ENCODE data around the gene SCIN.
"Not testable (repeated sequence)": the region's sequence is repeated elsewhere in the genome, so short reads cannot be mapped to it uniquely, and the experiment has no call there.

Gene SCIN

GRCh38 chr7:12690041-12690878 is 119.7 kb downstream of the SCIN start:
- TF ChIP-seq CTCF (conservative IDR thresholded peaks at IDR 0.05; ENCODE audit: low read depth, low read length): no peak
- H3K27ac ChIP-seq: no peak overlapping the region
- no peaks in the 10 kb centered on the region for H3K27me3 ChIP-seq (ENCODE audit: insufficient read depth, low read depth)
- H3K79me2 ChIP-seq (ENCODE audit: insufficient read depth, low read depth): peaks cover 43% of the 10 kb centered on the region
- H2AFZ ChIP-seq (ENCODE audit: low read depth): no peak overlapping the region
- peaks cover 21% of the 10 kb centered on the region for H3K4me1 ChIP-seq (ENCODE audit: low read depth, poor library complexity, severe bottlenecking)
- H3K9ac ChIP-seq: no peak overlapping the region
- 0 out of 2 replicates have a peak, but pooled peaks cover 4% of the 10 kb centered on the region for H4K20me1 ChIP-seq (ENCODE audit: insufficient read depth)
- no peak overlapping the region for H3K4me3 ChIP-seq (IDR thresholded peaks at IDR 0.05; ENCODE audit: insufficient read depth, low read depth, low read length)
- no peak overlapping the region; the same call in 1 of the 2 replicates for H3K4me2 ChIP-seq
- no peaks in the 10 kb centered on the region for H3K36me3 ChIP-seq (ENCODE audit: insufficient read depth)

GRCh38 chr7:12691388-12691787 is 120.9 kb downstream of the SCIN start:
- H3K36me3 ChIP-seq (ENCODE audit: insufficient read depth); H3K4me3 ChIP-seq (IDR thresholded peaks at IDR 0.05; ENCODE audit: insufficient read depth, low read depth, low read length); H3K27ac ChIP-seq; H3K9ac ChIP-seq; H3K27me3 ChIP-seq (ENCODE audit: insufficient read depth, low read depth); H2AFZ ChIP-seq (ENCODE audit: low read depth); H4K20me1 ChIP-seq (ENCODE audit: insufficient read depth); H3K4me2 ChIP-seq: not testable (repeated sequence)
- peaks cover 43% of the 10 kb centered on the region for H3K79me2 ChIP-seq (ENCODE audit: insufficient read depth, low read depth)
- H3K4me1 ChIP-seq (ENCODE audit: low read depth, poor library complexity, severe bottlenecking): peaks cover 21% of the 10 kb centered on the region

- Histone ChIP-seq H3K4me3 (IDR thresholded peaks at IDR 0.05; ENCODE audit: insufficient read depth, low read depth, low read length) (no peak overlapping the region), H3K9ac (no peak overlapping the region), H3K27me3 (ENCODE audit: insufficient read depth, low read depth) (no peaks in the 10 kb centered on the region), H3K4me1 (ENCODE audit: low read depth, poor library complexity, severe bottlenecking) (peaks cover 21% of the 10 kb centered on the region), H4K20me1 (ENCODE audit: insufficient read depth) (0 out of 2 replicates have a peak, but pooled peaks cover 4% of the 10 kb centered on the region), H3K36me3 (ENCODE audit: insufficient read depth) (no peaks in the 10 kb centered on the region), H3K4me2 (no peak overlapping the region), H2AFZ (ENCODE audit: low read depth) (no peak overlapping the region), H3K27ac (no peak overlapping the region), H3K79me2 (ENCODE audit: insufficient read depth, low read depth) (peaks cover 43% of the 10 kb centered on the region)
- no peak for TF ChIP-seq CTCF (conservative IDR thresholded peaks at IDR 0.05; ENCODE audit: low read depth, low read length)
Observed at GRCh38 chr7:12692035-12692434, 121.5 kb downstream of the SCIN start.

GRCh38 chr7:12692479-12693259 is 122.1 kb downstream of the SCIN start:
- Histone ChIP-seq H2AFZ (ENCODE audit: low read depth) (no peak overlapping the region), H3K4me3 (IDR thresholded peaks at IDR 0.05; ENCODE audit: insufficient read depth, low read depth, low read length) (no peak overlapping the region), H3K9ac (no peak overlapping the region), H4K20me1 (ENCODE audit: insufficient read depth) (0 out of 2 replicates have a peak, but pooled peaks cover 4% of the 10 kb centered on the region), H3K79me2 (ENCODE audit: insufficient read depth, low read depth) (peaks cover 43% of the 10 kb centered on the region), H3K4me2 (no peak overlapping the region), H3K4me1 (ENCODE audit: low read depth, poor library complexity, severe bottlenecking) (peaks cover 21% of the 10 kb centered on the region), H3K27me3 (ENCODE audit: insufficient read depth, low read depth) (no peaks in the 10 kb centered on the region), H3K27ac (no peak overlapping the region), H3K36me3 (ENCODE audit: insufficient read depth) (no peaks in the 10 kb centered on the region)
- TF ChIP-seq CTCF (conservative IDR thresholded peaks at IDR 0.05; ENCODE audit: low read depth, low read length): no peak
